ENCODE results near the gene MTCL3.

Gene MTCL3

GRCh38 chr6:127515794-127516661 lies 3.1 kb downstream of the MTCL3 start:
- DNase-seq (ENCODE audit: low spot score in 2 of 2), result no peak
- Histone ChIP-seq H3K27me3 (peaks cover 0 to 34% of the 10 kb centered on the region in 2 donors), H3K9me3 (no peaks in the 10 kb centered on the region), H3K36me3 (no peaks in the 10 kb centered on the region), H3K27ac (peak overlapping the region in 1 of 2 donors; percentile 0), H3K4me1 (no peaks in the 10 kb centered on the region), H3K4me3 (peak overlapping the region; percentile 54 to 74 (median 62))
- intact Hi-C loops (cut with DNase I; ENCODE audit: low total_unique reads), result no loop called here
- TF ChIP-seq POLR2A (IDR thresholded peaks at IDR 0.05) (no peak), POLR2AphosphoS5 (IDR thresholded peaks at IDR 0.05) (no peak)
- TF ChIP-seq, protein P1, sequence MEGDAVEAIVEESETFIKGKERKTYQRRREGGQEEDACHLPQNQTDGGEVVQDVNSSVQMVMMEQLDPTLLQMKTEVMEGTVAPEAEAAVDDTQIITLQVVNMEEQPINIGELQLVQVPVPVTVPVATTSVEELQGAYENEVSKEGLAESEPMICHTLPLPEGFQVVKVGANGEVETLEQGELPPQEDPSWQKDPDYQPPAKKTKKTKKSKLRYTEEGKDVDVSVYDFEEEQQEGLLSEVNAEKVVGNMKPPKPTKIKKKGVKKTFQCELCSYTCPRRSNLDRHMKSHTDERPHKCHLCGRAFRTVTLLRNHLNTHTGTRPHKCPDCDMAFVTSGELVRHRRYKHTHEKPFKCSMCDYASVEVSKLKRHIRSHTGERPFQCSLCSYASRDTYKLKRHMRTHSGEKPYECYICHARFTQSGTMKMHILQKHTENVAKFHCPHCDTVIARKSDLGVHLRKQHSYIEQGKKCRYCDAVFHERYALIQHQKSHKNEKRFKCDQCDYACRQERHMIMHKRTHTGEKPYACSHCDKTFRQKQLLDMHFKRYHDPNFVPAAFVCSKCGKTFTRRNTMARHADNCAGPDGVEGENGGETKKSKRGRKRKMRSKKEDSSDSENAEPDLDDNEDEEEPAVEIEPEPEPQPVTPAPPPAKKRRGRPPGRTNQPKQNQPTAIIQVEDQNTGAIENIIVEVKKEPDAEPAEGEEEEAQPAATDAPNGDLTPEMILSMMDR (IDR thresholded peaks at IDR 0.05), result no peak

DNA sequence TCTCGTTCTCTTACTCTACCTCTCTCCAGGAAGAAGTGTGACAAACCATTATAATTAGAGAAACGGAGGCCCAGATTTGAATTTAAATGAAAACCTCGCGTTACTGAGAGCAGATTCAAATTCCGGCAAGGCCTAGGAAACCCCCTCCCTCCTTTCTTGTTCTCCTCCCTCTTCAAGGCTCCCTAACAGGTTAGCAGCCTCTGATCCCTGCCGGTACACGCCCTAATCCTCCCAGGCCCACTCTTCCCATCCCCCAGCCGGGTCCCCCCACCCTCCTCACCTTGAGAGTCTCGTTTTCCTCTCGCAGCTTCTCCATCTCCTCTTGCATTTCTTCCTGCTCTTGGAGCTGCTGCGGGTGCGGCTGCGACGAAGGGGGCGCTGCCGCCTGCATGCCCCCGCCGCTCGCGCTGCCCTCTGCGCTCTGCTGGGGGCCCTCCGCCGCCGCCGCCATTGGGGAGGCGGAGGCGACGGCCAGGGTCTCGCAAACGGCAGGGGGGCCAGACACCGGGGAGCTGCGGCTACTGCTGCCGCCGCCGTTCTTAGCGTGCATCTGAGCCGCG lies 3.8 kb downstream of the MTCL3 start:
- H3K36me3 ChIP-seq, result no peaks in the 10 kb centered on the region
- H3K27me3 ChIP-seq, result peaks cover 0 to 29% of the 10 kb centered on the region in 2 donors
- no peaks in the 10 kb centered on the region for H3K9me3 ChIP-seq
- no peak for DNase-seq (ENCODE audit: low spot score in 2 of 2)
- peak overlapping the region; percentile 54 to 74 (median 62) for H3K4me3 ChIP-seq
- intact Hi-C loops (cut with DNase I; ENCODE audit: low total_unique reads), result no loop called here
- TF ChIP-seq POLR2A (IDR thresholded peaks at IDR 0.05) (no peak), POLR2AphosphoS5 (IDR thresholded peaks at IDR 0.05) (no peak)
- TF ChIP-seq, protein P1 (IDR thresholded peaks at IDR 0.05), result no peak
- H3K27ac ChIP-seq, result no peak overlapping the region
- no peaks in the 10 kb centered on the region for H3K4me1 ChIP-seq

DNA sequence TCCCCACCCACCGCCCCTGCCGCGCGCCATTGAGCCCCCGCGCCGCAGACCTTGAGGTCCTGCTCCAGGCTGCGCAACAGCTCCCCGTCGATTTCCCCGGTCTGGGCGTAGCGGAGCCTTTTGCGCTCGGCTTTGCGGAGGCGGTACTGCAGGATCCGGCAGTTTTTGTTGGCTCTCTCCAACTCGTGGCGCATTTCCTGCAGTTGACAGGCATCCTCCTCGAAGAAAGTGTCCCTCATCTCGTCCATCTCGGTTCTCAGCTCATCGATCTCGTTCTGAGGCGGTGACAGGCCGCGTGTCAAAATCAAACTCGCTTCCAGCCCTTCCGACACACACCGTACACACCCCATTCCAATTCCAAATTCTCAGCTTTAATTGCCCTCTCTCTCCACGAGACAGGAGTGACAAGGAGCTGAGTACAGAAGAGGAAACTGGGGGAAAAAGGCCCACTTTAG lies 4.3 kb downstream of the MTCL3 start:
- no peaks in the 10 kb centered on the region for H3K9me3 ChIP-seq
- no peak overlapping the region for H3K27ac ChIP-seq
- H3K36me3 ChIP-seq, result no peaks in the 10 kb centered on the region
- intact Hi-C loops (cut with DNase I; ENCODE audit: low total_unique reads), result no loop called here
- H3K4me3 ChIP-seq, result peak overlapping the region; percentile 54 to 74 (median 62)
- H3K27me3 ChIP-seq, result peaks cover 0 to 23% of the 10 kb centered on the region in 2 donors
- no peak for TF ChIP-seq POLR2AphosphoS5 (IDR thresholded peaks at IDR 0.05)
- TF ChIP-seq, protein P1 (IDR thresholded peaks at IDR 0.05), result no peak
- no peak for TF ChIP-seq POLR2A (IDR thresholded peaks at IDR 0.05)
- no peak for DNase-seq (ENCODE audit: low spot score in 2 of 2)
- H3K4me1 ChIP-seq, result no peaks in the 10 kb centered on the region

- H3K4me3 ChIP-seq, result peak overlapping the region; percentile 54 to 74 (median 62)
- no peak overlapping the region for H3K27ac ChIP-seq
- H3K9me3 ChIP-seq, result no peaks in the 10 kb centered on the region
- TF ChIP-seq, protein P1 (IDR thresholded peaks at IDR 0.05), result no peak
- TF ChIP-seq POLR2A (IDR thresholded peaks at IDR 0.05), result no peak
- TF ChIP-seq POLR2AphosphoS5 (IDR thresholded peaks at IDR 0.05), result no peak
- no peaks in the 10 kb centered on the region for H3K4me1 ChIP-seq
- DNase-seq (ENCODE audit: low spot score in 2 of 2), result no peak
- intact Hi-C loops (cut with DNase I; ENCODE audit: low total_unique reads), result no loop called here
- H3K27me3 ChIP-seq, result peaks cover 0 to 18% of the 10 kb centered on the region in 2 donors
- no peaks in the 10 kb centered on the region for H3K36me3 ChIP-seq
Measured at GRCh38 chr6:127514179-127514772, 4.9 kb downstream of the MTCL3 start.

DNA sequence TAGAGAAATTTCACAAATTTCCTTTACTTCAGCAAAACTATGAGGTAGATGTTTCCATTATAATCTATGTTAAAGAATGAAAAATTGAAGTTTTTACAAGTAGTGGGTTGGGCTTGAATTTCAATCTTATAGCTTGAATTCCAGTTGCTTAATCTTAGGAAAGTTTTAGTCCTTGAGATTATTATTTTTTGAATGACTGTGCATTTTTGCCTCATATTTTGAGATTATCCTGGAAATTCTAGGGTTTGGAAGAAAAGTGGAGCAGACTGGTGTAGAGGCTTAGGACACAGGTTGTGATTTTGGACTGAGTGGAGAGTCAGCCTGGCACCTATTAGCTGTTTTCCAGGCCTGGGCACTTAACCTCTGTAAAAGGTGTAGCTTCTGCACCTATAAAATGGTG lies 5.7 kb downstream of the MTCL3 start:
- intact Hi-C loops (cut with DNase I; ENCODE audit: low total_unique reads), result no loop called here
- H3K27me3 ChIP-seq, result peaks cover 0 to 10% of the 10 kb centered on the region in 2 donors

More for the DNA sequence above, 5.7 kb downstream of the MTCL3 start:
- H3K27ac ChIP-seq, result no peak overlapping the region
- no peaks in the 10 kb centered on the region for H3K36me3 ChIP-seq
- no peaks in the 10 kb centered on the region for H3K4me1 ChIP-seq
- no peaks in the 10 kb centered on the region for H3K9me3 ChIP-seq
- no peak for DNase-seq (ENCODE audit: low spot score in 2 of 2)
- no peak overlapping the region for H3K4me3 ChIP-seq
- no peak for TF ChIP-seq POLR2AphosphoS5 (IDR thresholded peaks at IDR 0.05)
- no peak for TF ChIP-seq POLR2A (IDR thresholded peaks at IDR 0.05)
- TF ChIP-seq, protein P1 (IDR thresholded peaks at IDR 0.05), result no peak

Measured in breast epithelium (tissue), 4 donors.